GM21825 (cell line): Measurements from ENCODE around the gene CDH13.

Source experiments
- ATAC-seq: cut with Tn5 transposase; IDR thresholded peaks from one replicate; pipeline ENCODE4 v1.9.1; 2021; ENCODE audit warnings: mild to moderate bottlenecking, moderate library complexity; ENCODE audit not compliant: unreplicated experiment

Gene CDH13

GRCh38 chr16:83807710-83808572 lies 1181.2 kb downstream of the CDH13 start, which contains the start of gene HSBP1:
HSBP1 (plus strand) TSS chr16:83807978; CDS start chr16:83808077, 99 bp downstream.
- ATAC-seq: peak; percentile 95

GRCh38 chr16:83808573-83809014 lies 1181.8 kb downstream of the CDH13 start:
- ATAC-seq: no peak

- no peak for ATAC-seq
Measured at GRCh38 chr16:83809092-83809491, 1182.3 kb downstream of the CDH13 start.

GRCh38 chr16:83810901-83811300 lies 1184.1 kb downstream of the CDH13 start:
- no peak for ATAC-seq

- ATAC-seq: peak; percentile 63
Measured at GRCh38 chr16:83813823-83814658, 1187.3 kb downstream of the CDH13 start.

GRCh38 chr16:83814659-83814985 lies 1187.9 kb downstream of the CDH13 start:
- no peak for ATAC-seq

GRCh38 chr16:83817022-83817421 lies 1190.3 kb downstream of the CDH13 start:
- ATAC-seq: no peak

GRCh38 chr16:83818276-83818675 lies 1191.5 kb downstream of the CDH13 start:
- ATAC-seq: no peak

GRCh38 chr16:83819361-83819760 lies 1192.6 kb downstream of the CDH13 start:
- ATAC-seq: no peak

- no peak for ATAC-seq
Measured at GRCh38 chr16:83826146-83826913, 1199.6 kb downstream of the CDH13 start.

- no peak for ATAC-seq
Measured at GRCh38 chr16:83830091-83830768, 1203.5 kb downstream of the CDH13 start.

- no peak for ATAC-seq
Measured at GRCh38 chr16:83830769-83831455, 1204.1 kb downstream of the CDH13 start.

- ATAC-seq: no peak
Measured at GRCh38 chr16:83831456-83831987, 1204.8 kb downstream of the CDH13 start.

GRCh38 chr16:83833921-83834320 lies 1207.2 kb downstream of the CDH13 start:
- ATAC-seq: no peak

GRCh38 chr16:83835586-83836566 lies 1209.1 kb downstream of the CDH13 start:
- ATAC-seq: no peak

GRCh38 chr16:83837566-83837965 lies 1210.8 kb downstream of the CDH13 start:
- no peak for ATAC-seq

GRCh38 chr16:83838151-83838550 lies 1211.4 kb downstream of the CDH13 start:
- ATAC-seq: no peak

- no peak for ATAC-seq
Measured at GRCh38 chr16:83839561-83839960, 1212.8 kb downstream of the CDH13 start.
